Measurements from ENCODE around the gene TIMP2. TPM values are rescaled to one million over a fixed set of nuclear protein-coding genes. Genes with fewer than 3 reads are reported as not detected.

The TIMP2 gene
- total and polyA plus RNA-seq, 4 donors, result 8.9 to 37.6 (median 10.1) TPM

DNA sequence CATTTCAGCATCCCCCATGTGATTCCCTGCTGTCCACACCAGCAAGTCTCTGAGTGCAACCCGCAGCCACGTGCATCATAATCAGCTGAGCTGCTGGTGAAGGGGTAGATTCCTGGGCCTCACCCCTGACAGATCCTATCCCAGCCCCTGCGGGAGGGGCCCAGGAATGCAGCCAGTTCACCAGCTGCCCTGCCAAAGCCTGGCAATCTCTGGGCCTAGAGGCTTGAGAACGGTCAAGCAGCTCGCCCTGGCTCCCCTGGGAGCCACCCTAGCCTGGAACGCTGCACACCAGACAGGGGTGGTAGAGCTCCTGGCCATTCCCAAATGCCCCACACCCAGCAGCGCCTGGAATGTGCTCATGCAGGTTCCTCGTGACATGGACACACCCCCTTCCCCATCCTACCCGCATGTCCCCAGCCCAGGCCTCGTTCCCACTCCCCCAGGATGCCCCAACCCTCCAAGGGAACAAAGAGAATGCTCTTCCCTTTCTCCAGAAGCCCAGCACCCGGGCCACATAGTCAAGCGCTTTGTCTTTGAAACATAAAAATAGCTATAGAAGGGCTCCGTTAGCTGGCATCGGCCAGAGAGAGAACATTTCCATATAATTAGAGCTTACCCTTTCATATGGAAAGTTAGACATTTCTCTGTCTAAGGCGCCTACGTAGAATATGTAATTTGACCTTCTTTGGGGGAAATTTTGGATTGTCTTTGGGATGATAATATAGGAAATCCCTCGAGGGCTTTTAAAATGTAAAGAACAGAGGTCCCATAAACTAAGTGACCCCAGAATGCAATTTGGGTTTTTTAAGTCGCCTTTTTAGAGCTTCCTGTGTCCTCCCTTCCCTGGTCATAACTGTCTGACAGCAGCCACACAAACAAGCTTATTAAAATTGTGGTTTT, 25.6 kb downstream of the TIMP2 start:
- Histone ChIP-seq H3K4me1 (ENCODE audit: control insufficient read depth in 4 of 4, insufficient read depth in 4 of 4, low read length in 3 of 4) (peaks cover 0 to 6% (median 0%) of the 10 kb centered on the region in 4 donors), H3K27ac (ENCODE audit: low read depth in 1 of 2, low read length in 2 of 2) (no peak overlapping the region), H3K27me3 (ENCODE audit: control insufficient read depth in 4 of 4, insufficient read depth in 4 of 4, low read length in 3 of 4) (no peaks in the 10 kb centered on the region), H3K9ac (ENCODE audit: low read depth in 1 of 2, low read length in 2 of 2) (no peak overlapping the region), H3K4me3 (ENCODE audit: low read depth in 1 of 3, low read length in 3 of 3) (no peak overlapping the region), H3K36me3 (ENCODE audit: control insufficient read depth in 4 of 4, insufficient read depth in 3 of 4, low read depth in 1 of 4, low read length in 3 of 4) (no peaks in the 10 kb centered on the region), H3K9me3 (ENCODE audit: control insufficient read depth in 4 of 4, low read length in 3 of 4) (no peaks in the 10 kb centered on the region)
- TF ChIP-seq, protein P1, sequence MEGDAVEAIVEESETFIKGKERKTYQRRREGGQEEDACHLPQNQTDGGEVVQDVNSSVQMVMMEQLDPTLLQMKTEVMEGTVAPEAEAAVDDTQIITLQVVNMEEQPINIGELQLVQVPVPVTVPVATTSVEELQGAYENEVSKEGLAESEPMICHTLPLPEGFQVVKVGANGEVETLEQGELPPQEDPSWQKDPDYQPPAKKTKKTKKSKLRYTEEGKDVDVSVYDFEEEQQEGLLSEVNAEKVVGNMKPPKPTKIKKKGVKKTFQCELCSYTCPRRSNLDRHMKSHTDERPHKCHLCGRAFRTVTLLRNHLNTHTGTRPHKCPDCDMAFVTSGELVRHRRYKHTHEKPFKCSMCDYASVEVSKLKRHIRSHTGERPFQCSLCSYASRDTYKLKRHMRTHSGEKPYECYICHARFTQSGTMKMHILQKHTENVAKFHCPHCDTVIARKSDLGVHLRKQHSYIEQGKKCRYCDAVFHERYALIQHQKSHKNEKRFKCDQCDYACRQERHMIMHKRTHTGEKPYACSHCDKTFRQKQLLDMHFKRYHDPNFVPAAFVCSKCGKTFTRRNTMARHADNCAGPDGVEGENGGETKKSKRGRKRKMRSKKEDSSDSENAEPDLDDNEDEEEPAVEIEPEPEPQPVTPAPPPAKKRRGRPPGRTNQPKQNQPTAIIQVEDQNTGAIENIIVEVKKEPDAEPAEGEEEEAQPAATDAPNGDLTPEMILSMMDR (IDR thresholded peaks at IDR 0.05; ENCODE audit: low read depth, low read length, missing input control), result no peak
- TF ChIP-seq NR2F2 (IDR thresholded peaks at IDR 0.05) (no peak), TAF1 (conservative IDR thresholded peaks at IDR 0.05) (no peak), YY1 (IDR thresholded peaks at IDR 0.05) (no peak), FOXA1 (IDR thresholded peaks at IDR 0.05) (no peak), HNF4G (IDR thresholded peaks at IDR 0.05) (no peak), GABPA (IDR thresholded peaks at IDR 0.05 in 1 of 2, conservative IDR thresholded peaks at IDR 0.05 in 1 of 2) (no peak), EGR1 (IDR thresholded peaks at IDR 0.05; ENCODE audit: low read depth in 2 of 2) (no peak), ZBTB33 (IDR thresholded peaks at IDR 0.05) (no peak), FOXA2 (IDR thresholded peaks at IDR 0.05) (no peak), HNF4A (conservative IDR thresholded peaks at IDR 0.05) (no peak), RAD21 (IDR thresholded peaks at IDR 0.05) (no peak), REST (IDR thresholded peaks at IDR 0.05) (no peak), JUND (IDR thresholded peaks at IDR 0.05) (no peak), RXRA (IDR thresholded peaks at IDR 0.05) (no peak), SP1 (IDR thresholded peaks at IDR 0.05) (no peak)
- TF ChIP-seq, protein P2, sequence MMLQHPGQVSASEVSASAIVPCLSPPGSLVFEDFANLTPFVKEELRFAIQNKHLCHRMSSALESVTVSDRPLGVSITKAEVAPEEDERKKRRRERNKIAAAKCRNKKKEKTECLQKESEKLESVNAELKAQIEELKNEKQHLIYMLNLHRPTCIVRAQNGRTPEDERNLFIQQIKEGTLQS (IDR thresholded peaks at IDR 0.05), result no peak
- TF ChIP-seq, protein P3, sequence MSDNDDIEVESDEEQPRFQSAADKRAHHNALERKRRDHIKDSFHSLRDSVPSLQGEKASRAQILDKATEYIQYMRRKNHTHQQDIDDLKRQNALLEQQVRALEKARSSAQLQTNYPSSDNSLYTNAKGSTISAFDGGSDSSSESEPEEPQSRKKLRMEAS (IDR thresholded peaks at IDR 0.05), result no peak
- DNase-seq (ENCODE audit: low spot score), result no peak
- WGBS, result 79% methylated on average over 18 of the region's 18 CpGs
